ENCODE data around the gene SGF29.
A peak's percentile ranks its signal among the peaks of the same experiment; 100 is the strongest.

SGF29 gene

DNA sequence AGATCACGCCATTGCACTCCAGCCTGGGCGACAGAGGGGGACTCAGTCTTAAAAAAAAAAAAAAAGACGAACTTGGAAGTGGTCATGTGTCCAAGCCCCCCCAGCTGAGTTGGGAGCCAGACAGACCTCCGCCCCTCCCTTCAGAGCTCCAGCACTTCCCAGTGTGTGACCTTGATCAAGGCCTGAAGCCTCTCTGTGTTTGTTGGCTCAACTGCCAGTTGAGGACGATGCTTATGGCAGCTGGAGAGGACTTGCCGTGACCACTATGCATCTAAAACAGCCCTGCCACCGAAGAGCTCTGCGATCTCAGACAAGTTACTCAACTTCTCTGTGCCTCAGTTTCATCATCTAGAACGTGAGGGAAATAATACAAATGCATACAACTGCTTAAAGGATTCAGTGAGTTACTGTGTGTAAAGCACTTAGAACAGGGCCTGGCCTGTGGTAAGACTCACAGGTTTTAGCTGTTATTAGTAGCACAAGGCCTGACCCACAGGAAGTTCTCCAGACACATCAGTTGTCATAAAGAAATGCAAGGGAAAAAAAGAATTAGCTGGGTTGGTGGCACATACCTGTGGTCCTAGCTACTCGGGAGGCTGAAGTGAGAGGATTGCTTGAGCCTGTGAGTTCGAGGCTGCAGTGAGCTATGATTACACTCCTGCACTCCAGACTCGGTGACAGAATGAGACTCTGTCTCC lies 40.1 kb upstream of the SGF29 start:
- H3K4me3 ChIP-seq (ENCODE audit: low read depth, low read length) = no peak overlapping the region
- in situ Hi-C loops (cut with HindIII; ENCODE audit: low sequenced_read_pairs) = no loop called here
- DNase-seq (ENCODE audit: low read depth, low spot score) = peak; percentile 21
- no peak for TF ChIP-seq CTCF (IDR thresholded peaks at IDR 0.05; ENCODE audit: low read depth, low read length)

- no peak for TF ChIP-seq CTCF (IDR thresholded peaks at IDR 0.05; ENCODE audit: low read depth, low read length)
- H3K4me3 ChIP-seq (ENCODE audit: low read depth, low read length) = no peak overlapping the region
- in situ Hi-C loops (cut with HindIII; ENCODE audit: low sequenced_read_pairs) = no loop called here
- DNase-seq (ENCODE audit: low read depth, low spot score) = no peak
These were observed 39.5 kb upstream of the SGF29 start for GRCh38 chr16:28514246-28514645.

DNA sequence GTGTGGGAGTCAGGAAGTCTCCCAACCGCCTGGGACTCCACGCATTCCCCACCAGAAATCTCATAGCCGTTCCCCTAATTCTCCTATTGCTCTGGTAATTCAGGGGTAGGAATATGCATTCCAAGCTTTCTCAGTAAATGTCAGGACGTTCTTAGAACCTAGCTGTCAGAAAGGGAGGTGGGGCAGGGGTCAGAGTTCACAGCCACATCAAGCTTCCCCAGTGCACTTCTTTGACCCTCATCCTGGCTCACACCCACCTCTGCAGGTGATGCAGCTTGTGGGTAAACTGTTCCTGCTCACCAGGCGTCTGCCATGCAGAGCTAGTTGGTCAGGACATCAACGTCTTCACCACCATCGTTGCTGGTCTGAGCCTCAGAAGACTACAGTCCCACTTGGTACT lies 33.0 kb upstream of the SGF29 start:
- H3K4me3 ChIP-seq (ENCODE audit: low read depth, low read length) = no peak overlapping the region

DNA sequence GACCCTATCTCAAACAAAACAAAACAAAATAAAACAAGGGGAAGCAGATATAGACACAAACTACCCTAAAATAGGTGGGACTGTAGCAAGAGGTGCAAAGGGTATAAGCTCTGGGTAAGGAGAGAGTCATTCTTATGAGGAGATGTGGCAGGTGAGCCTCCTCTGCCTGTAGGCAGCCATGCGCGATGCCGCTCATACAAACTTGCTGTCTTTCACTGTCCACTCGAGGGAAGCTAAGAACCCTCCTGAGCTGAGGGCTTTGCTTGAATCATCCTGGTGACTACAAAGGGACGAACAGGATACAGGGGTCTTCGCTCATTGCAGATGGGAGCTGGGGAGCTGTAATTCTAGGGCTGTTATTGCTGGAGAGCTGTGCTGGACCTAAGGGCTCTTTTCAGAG lies 32.3 kb upstream of the SGF29 start:
- H3K4me3 ChIP-seq (ENCODE audit: low read depth, low read length) = no peak overlapping the region
- in situ Hi-C loops (cut with HindIII; ENCODE audit: low sequenced_read_pairs) = no loop called here
- no peak for DNase-seq (ENCODE audit: low read depth, low spot score)
- TF ChIP-seq CTCF (IDR thresholded peaks at IDR 0.05; ENCODE audit: low read depth, low read length) = no peak

More for the DNA sequence above, 33.0 kb upstream of the SGF29 start:
- in situ Hi-C loops (cut with HindIII; ENCODE audit: low sequenced_read_pairs) = no loop called here
- DNase-seq (ENCODE audit: low read depth, low spot score) = no peak
- no peak for TF ChIP-seq CTCF (IDR thresholded peaks at IDR 0.05; ENCODE audit: low read depth, low read length)

GRCh38 chr16:28522792-28523191 lies 30.9 kb upstream of the SGF29 start:
- no peak overlapping the region for H3K4me3 ChIP-seq (ENCODE audit: low read depth, low read length)
- in situ Hi-C loops (cut with HindIII; ENCODE audit: low sequenced_read_pairs) = no loop called here
- no peak for DNase-seq (ENCODE audit: low read depth, low spot score)
- no peak for TF ChIP-seq CTCF (IDR thresholded peaks at IDR 0.05; ENCODE audit: low read depth, low read length)

- no peak overlapping the region for H3K4me3 ChIP-seq (ENCODE audit: low read depth, low read length)
- no peak for DNase-seq (ENCODE audit: low read depth, low spot score)
- no peak for TF ChIP-seq CTCF (IDR thresholded peaks at IDR 0.05; ENCODE audit: low read depth, low read length)
- in situ Hi-C loops (cut with HindIII; ENCODE audit: low sequenced_read_pairs) = no loop called here
These were observed 29.0 kb upstream of the SGF29 start for GRCh38 chr16:28524681-28525171.

Measured in astrocyte of the spinal cord (primary cell).